Measurements from ENCODE around the gene LYZ. TPM values are rescaled to one million over a fixed set of nuclear protein-coding genes. Genes with fewer than 3 reads are reported as not detected.

LYZ gene
- total RNA-seq, 1 experiment from 2014 or later: 353 TPM

DNA sequence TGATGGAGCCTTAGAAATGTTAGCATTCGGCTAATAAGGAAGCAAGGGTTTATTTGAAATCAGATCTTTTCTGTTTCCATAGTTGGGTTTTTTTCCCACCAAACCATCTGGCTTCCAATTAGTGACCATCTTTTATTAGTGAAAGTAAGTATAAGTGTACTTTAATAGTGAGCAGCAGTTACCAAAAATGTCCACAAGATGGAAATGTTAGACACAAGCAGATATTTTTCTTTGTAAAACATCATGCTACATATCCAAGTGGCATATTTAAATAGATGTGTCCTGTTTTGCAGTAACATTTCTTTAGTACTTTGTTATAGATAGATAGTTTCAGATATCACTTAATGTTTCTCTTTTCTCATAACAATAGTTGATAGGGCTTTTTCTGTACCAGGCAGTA, 40.2 kb downstream of the LYZ start:
- DNase-seq: no peak
- no peaks in the 10 kb centered on the region for H3K9me3 Mint-ChIP-seq (ENCODE audit: low read depth, unreplicated experiment)
- CTCF ChIA-PET: interaction anchor here (1.0 kb wide), 1 partner anchor 183 kb away, joined by 4 read pairs; no protein-coding TSS in a partner anchor
- peaks cover 15% of the 10 kb centered on the region for H3K36me3 Mint-ChIP-seq (ENCODE audit: insufficient read depth, unreplicated experiment)
- no peak overlapping the region for H3K27ac Mint-ChIP-seq (ENCODE audit: unreplicated experiment)
- peaks cover 7% of the 10 kb centered on the region for H3K4me1 Mint-ChIP-seq (ENCODE audit: low read depth, unreplicated experiment)
- no TSS peak for BruUV-seq (replicated peaks)
- no peaks in the 10 kb centered on the region for H3K27me3 Mint-ChIP-seq (ENCODE audit: unreplicated experiment)
- no peak overlapping the region for H3K4me3 Mint-ChIP-seq (ENCODE audit: low read depth, unreplicated experiment)
- TF ChIP-seq, protein P1, sequence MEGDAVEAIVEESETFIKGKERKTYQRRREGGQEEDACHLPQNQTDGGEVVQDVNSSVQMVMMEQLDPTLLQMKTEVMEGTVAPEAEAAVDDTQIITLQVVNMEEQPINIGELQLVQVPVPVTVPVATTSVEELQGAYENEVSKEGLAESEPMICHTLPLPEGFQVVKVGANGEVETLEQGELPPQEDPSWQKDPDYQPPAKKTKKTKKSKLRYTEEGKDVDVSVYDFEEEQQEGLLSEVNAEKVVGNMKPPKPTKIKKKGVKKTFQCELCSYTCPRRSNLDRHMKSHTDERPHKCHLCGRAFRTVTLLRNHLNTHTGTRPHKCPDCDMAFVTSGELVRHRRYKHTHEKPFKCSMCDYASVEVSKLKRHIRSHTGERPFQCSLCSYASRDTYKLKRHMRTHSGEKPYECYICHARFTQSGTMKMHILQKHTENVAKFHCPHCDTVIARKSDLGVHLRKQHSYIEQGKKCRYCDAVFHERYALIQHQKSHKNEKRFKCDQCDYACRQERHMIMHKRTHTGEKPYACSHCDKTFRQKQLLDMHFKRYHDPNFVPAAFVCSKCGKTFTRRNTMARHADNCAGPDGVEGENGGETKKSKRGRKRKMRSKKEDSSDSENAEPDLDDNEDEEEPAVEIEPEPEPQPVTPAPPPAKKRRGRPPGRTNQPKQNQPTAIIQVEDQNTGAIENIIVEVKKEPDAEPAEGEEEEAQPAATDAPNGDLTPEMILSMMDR (IDR thresholded peaks at IDR 0.05; ENCODE audit: unreplicated experiment): peak; percentile 34
- intact Hi-C loops (cut with micrococcal nuclease; ENCODE audit: unreplicated experiment): loop anchor here (1.0 kb wide), 2 partner anchors 182 to 251 kb away; no protein-coding TSS in a partner anchor

DNA sequence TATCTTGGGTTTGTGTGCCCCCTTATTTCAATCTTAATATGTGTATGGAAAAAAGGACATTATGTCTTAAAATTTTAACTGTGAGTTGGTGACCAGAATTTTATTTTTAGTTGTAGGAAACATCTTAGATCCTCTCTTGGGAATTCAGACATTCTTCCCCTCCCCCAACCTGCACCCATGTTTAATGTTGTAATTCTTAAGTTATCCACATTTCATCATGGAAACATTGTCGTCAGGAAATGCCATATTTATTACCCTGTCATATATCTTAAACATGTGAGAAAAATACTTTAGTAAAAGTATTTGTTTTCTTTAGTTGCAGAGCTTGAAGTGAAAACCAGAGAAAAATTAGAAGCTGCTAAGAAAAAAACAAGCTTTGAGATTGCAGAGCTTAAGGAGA, 41.6 kb downstream of the LYZ start:
- intact Hi-C loops (cut with micrococcal nuclease; ENCODE audit: unreplicated experiment): no loop called here
- peaks cover under 1% of the 10 kb centered on the region for H3K9me3 Mint-ChIP-seq (ENCODE audit: low read depth, unreplicated experiment)
- H3K27ac Mint-ChIP-seq (ENCODE audit: unreplicated experiment): no peak overlapping the region
- no peaks in the 10 kb centered on the region for H3K4me1 Mint-ChIP-seq (ENCODE audit: low read depth, unreplicated experiment)
- peaks cover 16% of the 10 kb centered on the region for H3K36me3 Mint-ChIP-seq (ENCODE audit: insufficient read depth, unreplicated experiment)
- no peaks in the 10 kb centered on the region for H3K27me3 Mint-ChIP-seq (ENCODE audit: unreplicated experiment)
- no peak overlapping the region for H3K4me3 Mint-ChIP-seq (ENCODE audit: low read depth, unreplicated experiment)
- DNase-seq: no peak
- CTCF ChIA-PET: interaction anchor here (0.9 to 1.2 kb wide), 3 partner anchors 180 to 195 kb away, joined by 3 read pairs; partner anchors contain the start of gene CCT2
- TF ChIP-seq, protein P1 (IDR thresholded peaks at IDR 0.05; ENCODE audit: unreplicated experiment): no peak
- no TSS peak for BruUV-seq (replicated peaks)

DNA sequence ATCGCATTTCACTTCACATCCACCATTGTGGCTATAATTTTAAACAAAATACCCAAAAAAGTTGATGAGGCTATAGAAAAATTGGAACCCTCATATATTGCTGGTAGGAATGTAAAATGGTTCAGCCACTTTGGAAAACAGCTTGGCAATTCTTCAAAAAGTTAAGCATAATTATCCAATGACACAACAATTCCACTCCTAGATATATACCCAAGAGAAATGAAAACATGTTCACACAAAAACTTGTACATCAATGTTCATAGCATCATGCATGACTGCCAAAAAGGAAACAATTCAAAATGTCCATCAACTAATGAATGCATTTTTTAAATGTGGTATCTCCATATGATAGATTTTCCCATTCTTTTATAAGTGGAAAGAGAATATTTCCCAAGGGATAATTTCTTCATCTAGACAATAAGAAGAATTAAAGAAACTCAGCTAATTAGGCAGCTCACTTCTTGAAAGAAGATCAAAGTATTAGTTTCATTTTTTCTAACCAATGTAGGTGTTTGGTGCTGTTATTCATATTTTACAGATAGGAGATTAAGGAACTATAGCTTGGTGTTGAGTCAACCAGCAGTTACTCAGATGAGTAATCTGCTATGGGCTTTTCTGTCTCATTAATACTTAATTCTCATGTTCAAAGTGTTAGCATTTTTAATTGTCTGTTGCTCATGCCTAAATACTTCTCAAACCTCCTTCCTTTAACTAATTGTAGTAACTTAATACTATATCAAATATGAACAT, 44.2 kb downstream of the LYZ start:
- no peaks in the 10 kb centered on the region for H3K27me3 Mint-ChIP-seq (ENCODE audit: unreplicated experiment)
- no peaks in the 10 kb centered on the region for H3K4me1 Mint-ChIP-seq (ENCODE audit: low read depth, unreplicated experiment)
- BruUV-seq (replicated peaks): no TSS peak
- H3K9me3 Mint-ChIP-seq (ENCODE audit: low read depth, unreplicated experiment): peaks cover 8% of the 10 kb centered on the region
- intact Hi-C loops (cut with micrococcal nuclease; ENCODE audit: unreplicated experiment): no loop called here
- H3K4me3 Mint-ChIP-seq (ENCODE audit: low read depth, unreplicated experiment): no peak overlapping the region
- H3K27ac Mint-ChIP-seq (ENCODE audit: unreplicated experiment): no peak overlapping the region
- TF ChIP-seq, protein P1 (IDR thresholded peaks at IDR 0.05; ENCODE audit: unreplicated experiment): no peak
- no peak for DNase-seq
- H3K36me3 Mint-ChIP-seq (ENCODE audit: insufficient read depth, unreplicated experiment): peaks cover 16% of the 10 kb centered on the region
- CTCF ChIA-PET: interaction anchor here (0.6 kb wide), 1 partner anchor 215 kb away, joined by 3 read pairs; no protein-coding TSS in a partner anchor

DNA sequence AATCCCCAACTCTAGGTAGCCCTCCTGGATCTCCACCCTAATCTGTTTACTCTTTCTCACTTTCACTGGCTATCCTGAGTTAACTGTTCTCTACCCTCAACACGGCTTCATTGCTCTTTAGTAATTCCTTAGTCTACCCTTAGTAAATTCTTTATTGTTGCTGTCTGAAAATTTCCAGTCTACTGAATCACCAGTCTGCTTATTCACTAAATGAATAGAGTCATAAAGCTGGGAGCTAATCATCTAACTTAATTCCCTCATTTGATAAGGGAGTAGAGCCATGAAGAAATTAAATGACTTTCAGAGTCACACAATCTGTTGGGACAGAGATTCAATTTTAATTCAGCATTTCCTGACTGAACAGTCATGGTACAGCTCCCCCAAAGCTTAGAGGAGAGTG, 47.9 kb downstream of the LYZ start:
- H3K4me3 Mint-ChIP-seq (ENCODE audit: low read depth, unreplicated experiment): no peak overlapping the region
- CTCF ChIA-PET: no interaction called here
- H3K4me1 Mint-ChIP-seq (ENCODE audit: low read depth, unreplicated experiment): no peaks in the 10 kb centered on the region

More for the DNA sequence above, 47.9 kb downstream of the LYZ start:
- TF ChIP-seq, protein P1 (IDR thresholded peaks at IDR 0.05; ENCODE audit: unreplicated experiment): no peak
- Mint-ChIP-seq H3K36me3 (ENCODE audit: insufficient read depth, unreplicated experiment) (peaks cover 12% of the 10 kb centered on the region), H3K9me3 (ENCODE audit: low read depth, unreplicated experiment) (peaks cover 10% of the 10 kb centered on the region), H3K27me3 (ENCODE audit: unreplicated experiment) (no peaks in the 10 kb centered on the region), H3K27ac (ENCODE audit: unreplicated experiment) (no peak overlapping the region)
- intact Hi-C loops (cut with micrococcal nuclease; ENCODE audit: unreplicated experiment): no loop called here
- DNase-seq: no peak
- BruUV-seq (replicated peaks): no TSS peak
